Uterus (tissue), 4 donors: Measurements from ENCODE around the gene MTPN. TPM values are rescaled to one million over a fixed set of nuclear protein-coding genes. Genes with fewer than 3 reads are reported as not detected.

Experiments used
- DNase-seq, 2 donors: peaks; one replicate each; pipeline ENCODE4 v3.0.0-alpha.2; 2019 to 2020
- H3K27ac ChIP-seq, 2 donors: fragments of 200-600 bp; sonication (generic); 1 replicate in 1 of 2; 2 replicates in 1 of 2; pipeline ENCODE4 v1.5.1; 2016 to 2018
- H3K27me3 ChIP-seq, 2 donors: fragments of 200-600 bp; sonication (generic); one replicate each; pipeline ENCODE4 v1.5.1; 2018 to 2019; ENCODE audit warnings: control low read depth in 1 of 2
- H3K36me3 ChIP-seq, 2 donors: fragments of 200-600 bp; sonication (generic); one replicate each; pipeline ENCODE4 v1.5.1; 2019; ENCODE audit warnings: control low read depth in 1 of 2
- H3K4me1 ChIP-seq, 2 donors: fragments of 200-600 bp; sonication (generic); one replicate each; pipeline ENCODE4 v1.5.1; 2018 to 2019; ENCODE audit warnings: control low read depth in 1 of 2
- H3K4me3 ChIP-seq, 2 donors: fragments of 200-600 bp; sonication (generic); 1 replicate in 1 of 2; 2 replicates in 1 of 2; pipeline ENCODE4 v1.5.1; 2018 to 2019; ENCODE audit warnings: mild to moderate bottlenecking in 1 of 2
- H3K9me3 ChIP-seq, 2 donors: fragments of 200-600 bp; sonication (generic); one replicate each; pipeline ENCODE4 v1.5.1; 2019; ENCODE audit warnings: control low read depth in 1 of 2
- POLR2A ChIP-seq, 2 donors: fragments of 450-650 bp; IDR thresholded peaks; one replicate each; pipeline ENCODE4 v1.6.1; 2016; ENCODE audit warnings: antibody characterized with exemption in 2 of 2, mild to moderate bottlenecking in 1 of 2, moderate library complexity in 1 of 2
- intact Hi-C: fragments of 100-400 bp; cut with DNase I; formaldehyde crosslinking; loops from one replicate; pipeline ENCODE4 v1.15.1; 2023; ENCODE audit warnings: low total_unique reads
- total RNA-seq, 4 donors: library from RNA; depleted of rRNA in 3 of 4; stranded (reverse); fragments of >200 nt in 3 of 4; gene quantifications; one replicate each; pipeline versions ENCODE4 v1.1.0 to v1.2.4, GENCODE V29; 2014 to 2023
- TF ChIP-seq, protein P1 (sequence below), 4 experiments: fragments of 200-600 bp in 2 of 4; fragments of 450-650 bp in 2 of 4; sonication (generic) in 2 of 4; IDR thresholded peaks; one replicate each; pipeline ENCODE4 v1.5.1; 2016 to 2019; ENCODE audit warnings: antibody characterized with exemption in 4 of 4, mild to moderate bottlenecking in 2 of 4, moderate library complexity in 1 of 4
- donor health status: DM: yes; HTN: yes; CAD: no.

The MTPN gene
- total RNA-seq, 4 donors from 2014 or later, result 53.8 to 125 (median 76.8) TPM

DNA sequence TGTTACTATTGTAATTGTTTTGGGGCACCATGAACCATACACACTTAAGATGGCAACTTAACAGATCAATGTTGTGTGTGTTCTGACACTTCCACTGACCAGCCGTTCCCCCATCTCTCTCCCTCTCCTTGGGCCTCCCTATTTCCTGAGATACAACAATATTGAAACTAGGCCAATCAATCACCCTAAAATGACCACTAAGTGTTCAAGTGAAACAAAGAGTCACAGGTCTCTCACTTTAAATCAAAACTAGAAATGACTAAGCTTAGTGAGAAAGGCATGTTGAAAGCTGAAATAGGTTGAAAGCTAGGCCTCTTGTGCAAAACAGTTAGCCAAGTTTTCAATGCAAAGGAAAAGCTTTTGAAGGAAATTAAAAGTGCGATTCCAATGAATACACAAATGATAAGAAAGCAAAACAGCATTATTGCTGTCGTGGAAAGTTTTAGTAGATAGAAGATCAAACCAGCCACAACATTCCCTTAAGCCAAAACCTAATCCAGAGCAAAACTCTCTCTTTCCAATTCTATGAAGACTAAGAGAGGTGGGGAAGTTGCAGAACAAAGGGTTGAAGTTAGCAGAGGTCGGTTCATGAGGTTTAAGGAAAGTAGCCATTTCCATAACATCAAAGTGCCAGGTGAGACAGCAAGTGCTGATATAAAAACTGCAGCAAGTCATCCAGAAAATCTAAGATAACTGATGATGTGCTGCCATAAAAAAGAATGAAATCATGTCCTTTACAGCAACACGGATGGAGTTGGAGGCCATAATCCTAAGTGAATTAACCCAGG lies 90.6 kb downstream of the MTPN start:
- Histone ChIP-seq H3K27me3 (no peaks in the 10 kb centered on the region), H3K4me1 (no peaks in the 10 kb centered on the region), H3K4me3 (no peak overlapping the region), H3K9me3 (no peaks in the 10 kb centered on the region), H3K36me3 (no peaks in the 10 kb centered on the region), H3K27ac (no peak overlapping the region)
- intact Hi-C loops, result no loop called here
- DNase-seq, result no peak
- no peak for TF ChIP-seq POLR2A (IDR thresholded peaks at IDR 0.05)
- TF ChIP-seq, protein P1, sequence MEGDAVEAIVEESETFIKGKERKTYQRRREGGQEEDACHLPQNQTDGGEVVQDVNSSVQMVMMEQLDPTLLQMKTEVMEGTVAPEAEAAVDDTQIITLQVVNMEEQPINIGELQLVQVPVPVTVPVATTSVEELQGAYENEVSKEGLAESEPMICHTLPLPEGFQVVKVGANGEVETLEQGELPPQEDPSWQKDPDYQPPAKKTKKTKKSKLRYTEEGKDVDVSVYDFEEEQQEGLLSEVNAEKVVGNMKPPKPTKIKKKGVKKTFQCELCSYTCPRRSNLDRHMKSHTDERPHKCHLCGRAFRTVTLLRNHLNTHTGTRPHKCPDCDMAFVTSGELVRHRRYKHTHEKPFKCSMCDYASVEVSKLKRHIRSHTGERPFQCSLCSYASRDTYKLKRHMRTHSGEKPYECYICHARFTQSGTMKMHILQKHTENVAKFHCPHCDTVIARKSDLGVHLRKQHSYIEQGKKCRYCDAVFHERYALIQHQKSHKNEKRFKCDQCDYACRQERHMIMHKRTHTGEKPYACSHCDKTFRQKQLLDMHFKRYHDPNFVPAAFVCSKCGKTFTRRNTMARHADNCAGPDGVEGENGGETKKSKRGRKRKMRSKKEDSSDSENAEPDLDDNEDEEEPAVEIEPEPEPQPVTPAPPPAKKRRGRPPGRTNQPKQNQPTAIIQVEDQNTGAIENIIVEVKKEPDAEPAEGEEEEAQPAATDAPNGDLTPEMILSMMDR (IDR thresholded peaks at IDR 0.05), result no peak

DNA sequence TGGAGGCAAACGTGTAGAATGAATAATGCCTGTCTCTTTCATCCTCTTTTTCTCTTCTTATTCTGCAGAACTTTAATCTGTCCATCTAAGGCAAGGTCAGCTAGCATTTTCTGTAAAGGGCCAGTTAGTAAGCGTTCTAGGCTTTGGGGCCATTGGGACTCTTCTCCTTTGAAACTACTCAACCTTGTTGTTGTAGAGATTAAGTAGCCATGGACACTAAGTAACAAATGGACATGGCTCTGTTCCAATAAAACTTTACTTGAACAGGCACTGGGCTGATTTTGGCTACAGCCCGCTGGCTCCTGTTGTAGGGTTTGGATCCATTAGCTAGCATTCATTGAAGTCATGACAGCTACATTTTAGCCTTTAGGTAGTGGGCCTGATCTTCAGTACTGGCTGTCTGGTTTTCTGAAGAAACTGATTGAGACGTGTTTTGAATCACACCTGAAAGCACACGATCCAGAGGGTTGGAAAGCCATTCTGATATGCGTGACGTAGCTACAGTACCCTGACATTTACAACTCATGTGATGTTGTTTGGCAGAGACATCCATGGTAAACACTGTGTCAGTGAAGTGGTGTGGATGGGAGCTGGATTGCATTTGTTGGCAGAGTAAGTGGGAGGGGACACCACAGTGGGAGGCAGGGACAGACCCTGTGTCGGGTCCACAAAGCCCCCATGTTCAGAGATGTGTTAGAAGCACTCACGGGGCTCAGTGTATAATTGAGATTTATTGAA lies 92.5 kb downstream of the MTPN start:
- no peaks in the 10 kb centered on the region for H3K36me3 ChIP-seq
- no peak overlapping the region for H3K4me3 ChIP-seq

DNA sequence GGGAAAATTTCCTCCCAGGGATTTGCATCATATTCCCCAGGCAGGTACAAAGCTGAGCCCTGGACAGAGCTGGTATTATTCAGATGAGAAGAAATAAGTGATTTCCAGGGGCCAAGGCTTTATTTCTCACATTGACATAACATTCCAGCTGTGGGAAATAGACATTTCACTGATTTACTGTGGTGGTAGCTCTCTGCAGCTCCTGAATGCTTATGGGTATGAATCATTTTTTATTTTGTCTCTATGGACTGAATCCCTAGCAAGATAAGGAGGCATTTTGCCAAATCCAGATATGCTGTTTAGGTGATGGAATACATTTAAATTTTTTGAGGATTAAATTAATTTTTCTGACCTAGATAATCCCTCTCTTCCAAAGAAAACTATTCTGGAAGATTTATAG lies 97.9 kb downstream of the MTPN start:
- H3K4me1 ChIP-seq, result no peaks in the 10 kb centered on the region
- H3K4me3 ChIP-seq, result no peak overlapping the region
- no peak overlapping the region for H3K27ac ChIP-seq
- H3K36me3 ChIP-seq, result no peaks in the 10 kb centered on the region
- H3K27me3 ChIP-seq, result no peaks in the 10 kb centered on the region
- TF ChIP-seq, protein P1 (IDR thresholded peaks at IDR 0.05), result no peak
- TF ChIP-seq POLR2A (IDR thresholded peaks at IDR 0.05), result no peak
- no peak for DNase-seq
- no peaks in the 10 kb centered on the region for H3K9me3 ChIP-seq
- intact Hi-C loops, result no loop called here

More for the DNA sequence above, 92.5 kb downstream of the MTPN start:
- Histone ChIP-seq H3K9me3 (no peaks in the 10 kb centered on the region), H3K27me3 (no peaks in the 10 kb centered on the region), H3K27ac (no peak overlapping the region), H3K4me1 (no peaks in the 10 kb centered on the region)
- TF ChIP-seq, protein P1 (IDR thresholded peaks at IDR 0.05), result no peak
- TF ChIP-seq POLR2A (IDR thresholded peaks at IDR 0.05), result no peak
- intact Hi-C loops, result no loop called here
- no peak for DNase-seq

DNA sequence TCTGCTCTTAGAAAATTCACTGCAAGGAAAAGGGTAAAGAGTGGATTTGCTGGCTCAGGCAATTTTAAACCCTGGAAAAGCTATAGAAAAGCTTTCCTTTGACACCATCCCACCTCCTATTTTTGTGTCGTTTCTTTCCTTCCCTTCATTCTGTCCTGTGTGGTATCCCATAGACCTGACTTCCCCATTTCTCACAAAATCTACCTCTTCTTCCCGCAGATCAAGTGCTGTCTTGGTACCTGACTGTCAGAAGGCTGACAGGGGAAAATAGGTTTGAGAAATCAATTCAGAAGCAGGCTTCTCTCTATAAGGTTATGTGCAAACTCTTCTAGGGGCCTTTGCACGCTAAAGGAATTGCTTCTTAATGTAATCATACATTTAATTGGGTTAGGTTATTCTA lies 98.9 kb downstream of the MTPN start:
- Histone ChIP-seq H3K9me3 (no peaks in the 10 kb centered on the region), H3K4me1 (no peaks in the 10 kb centered on the region), H3K27ac (no peak overlapping the region), H3K4me3 (no peak overlapping the region), H3K36me3 (no peaks in the 10 kb centered on the region), H3K27me3 (no peaks in the 10 kb centered on the region)
- no peak for TF ChIP-seq POLR2A (IDR thresholded peaks at IDR 0.05)
- TF ChIP-seq, protein P1 (IDR thresholded peaks at IDR 0.05), result no peak
- no peak for DNase-seq
- intact Hi-C loops, result no loop called here

DNA sequence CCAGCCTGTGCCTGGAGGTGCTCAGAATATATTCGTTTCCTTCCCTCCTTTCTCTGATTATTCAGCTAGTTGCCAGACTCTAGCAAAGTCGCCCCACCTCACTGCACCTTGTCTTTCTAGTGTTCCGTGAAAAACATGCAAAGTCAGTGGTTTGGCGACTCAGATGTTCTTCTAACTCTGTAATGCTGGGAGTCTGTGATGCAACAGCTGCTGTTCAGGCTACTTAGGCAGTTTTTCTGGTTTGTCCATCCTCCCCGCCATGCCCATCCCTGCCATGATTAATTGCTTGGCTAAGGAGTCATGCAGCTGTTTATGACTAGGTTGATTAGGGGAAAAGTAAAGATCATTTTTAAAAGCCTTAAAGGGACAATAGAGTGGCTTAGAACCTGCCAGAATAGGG lies 99.4 kb downstream of the MTPN start:
- intact Hi-C loops, result no loop called here
- no peak overlapping the region for H3K4me3 ChIP-seq

More for the DNA sequence above, 99.4 kb downstream of the MTPN start:
- TF ChIP-seq, protein P1 (IDR thresholded peaks at IDR 0.05), result no peak
- no peak for TF ChIP-seq POLR2A (IDR thresholded peaks at IDR 0.05)
- H3K4me1 ChIP-seq, result no peaks in the 10 kb centered on the region
- H3K9me3 ChIP-seq, result no peaks in the 10 kb centered on the region
- H3K27ac ChIP-seq, result no peak overlapping the region
- DNase-seq, result no peak
- H3K27me3 ChIP-seq, result no peaks in the 10 kb centered on the region
- H3K36me3 ChIP-seq, result no peaks in the 10 kb centered on the region
